Activated gamma-delta T cell treated with anti-CD3 and anti-CD28 coated beads, Interleukin-2, amount 50 U/mL, for 16 hours (primary cell): Measurements from ENCODE around the gene GRPR.
A peak's percentile ranks its signal among the peaks of the same experiment; 100 is the strongest.

Source experiments
- DNase-seq: peaks from one replicate; pipeline ENCODE4 v3.0.0-alpha.2; 2020; ENCODE audit warnings: low read depth

Gene GRPR

DNA sequence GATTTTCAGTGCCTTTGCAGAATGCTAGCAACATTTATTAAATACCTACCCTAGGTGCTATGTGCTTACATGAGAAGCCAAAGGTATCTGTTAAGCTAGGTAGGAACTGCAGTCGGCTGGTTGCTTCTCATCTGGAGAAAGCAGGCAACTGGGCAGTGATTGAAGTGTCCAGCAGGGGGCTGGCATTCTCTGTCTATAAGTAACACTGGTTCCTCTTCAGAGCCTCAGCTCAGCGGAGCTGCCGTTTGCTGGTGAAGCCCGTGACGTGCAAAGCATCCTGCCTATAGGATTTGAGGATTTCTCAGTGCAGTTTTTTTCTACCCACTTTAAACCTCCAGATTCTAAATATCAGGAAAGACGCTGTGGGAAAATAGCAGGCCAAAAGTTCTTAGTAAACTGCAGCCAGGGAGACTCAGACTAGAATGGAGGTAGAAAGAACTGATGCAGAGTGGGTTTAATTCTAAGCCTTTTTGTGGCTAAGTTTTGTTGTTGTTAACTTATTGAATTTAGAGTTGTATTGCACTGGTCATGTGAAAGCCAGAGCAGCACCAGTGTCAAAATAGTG is at the start of gene GRPR:
GRPR (plus strand) TSS at position 344 of the 565 bp plus-strand sequence. CDS start 389 bp downstream, outside the sequence.
- DNase-seq: peak; percentile 26

GRCh38 chrX:16075087-16075486 is 48.3 kb upstream of the GRPR start:
- no peak for DNase-seq

DNA sequence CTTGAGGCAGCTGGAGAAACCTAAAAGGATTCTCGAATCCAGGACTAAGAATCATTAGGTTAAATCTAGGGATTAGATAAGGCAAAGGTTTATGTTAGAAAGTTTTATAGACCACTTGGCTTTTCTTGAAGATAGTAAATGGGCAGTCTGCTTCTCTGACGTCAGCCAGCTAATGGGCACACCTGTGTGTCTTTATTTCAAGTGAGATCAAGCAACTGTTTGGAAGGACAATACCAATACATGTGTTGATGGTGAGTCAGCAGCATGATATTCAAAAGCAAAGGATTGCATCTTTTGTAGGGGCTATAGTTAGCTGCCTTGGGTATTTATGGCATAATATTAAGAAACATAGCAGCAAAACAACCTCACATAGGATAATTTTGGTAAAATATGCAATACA is 46.5 kb upstream of the GRPR start:
- DNase-seq: no peak

DNA sequence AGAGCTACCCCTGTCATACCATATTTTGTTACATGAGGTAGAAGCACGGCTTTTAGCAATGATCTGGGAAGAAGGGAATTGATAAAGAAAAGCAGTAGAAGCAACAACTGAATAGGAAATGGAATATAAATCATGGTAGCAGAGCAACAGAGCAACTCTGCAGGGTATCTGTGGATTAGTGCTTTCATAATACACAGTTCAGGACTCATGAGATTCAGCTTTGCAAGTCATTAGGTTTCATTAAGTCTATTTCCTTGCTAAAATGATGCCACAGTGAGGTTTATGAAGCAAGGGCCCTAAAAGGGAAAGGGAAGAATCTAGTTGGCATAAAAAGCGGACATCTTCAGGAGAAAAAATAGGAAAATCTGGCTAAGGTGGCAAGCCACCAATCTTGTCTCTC is 45.6 kb upstream of the GRPR start:
- DNase-seq: no peak

GRCh38 chrX:16081357-16081756 is 42.0 kb upstream of the GRPR start:
- no peak for DNase-seq

DNA sequence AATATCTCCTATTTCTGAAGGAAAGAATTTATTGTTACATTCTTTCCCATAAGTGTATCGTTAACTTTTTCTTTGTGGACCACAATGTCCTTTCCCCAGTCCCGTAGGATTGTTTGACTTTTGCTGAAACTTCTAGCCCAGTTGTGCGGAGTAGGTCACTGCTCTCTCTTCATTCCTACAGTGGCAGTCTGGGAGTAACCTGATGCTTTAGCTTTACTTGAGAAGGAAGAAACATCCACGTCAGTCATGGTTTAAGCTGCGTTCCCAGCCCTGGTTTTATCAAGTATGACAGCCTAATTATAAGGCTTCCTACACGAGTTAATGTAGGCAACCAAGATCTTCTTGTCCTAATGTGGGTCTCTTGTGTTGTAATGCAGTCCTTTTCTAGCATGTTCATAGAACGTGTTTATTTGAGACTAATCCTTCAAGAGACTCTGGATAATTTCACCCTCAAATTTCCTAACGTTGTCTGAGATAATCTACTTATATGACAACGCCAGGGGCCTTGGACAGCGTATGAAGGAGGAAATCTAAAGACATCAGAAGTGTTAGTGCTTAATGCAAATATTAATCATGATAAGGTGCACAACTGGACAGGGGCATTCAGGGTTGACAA is 40.8 kb upstream of the GRPR start:
- no peak for DNase-seq

GRCh38 chrX:16087076-16087475 is 36.3 kb upstream of the GRPR start:
- no peak for DNase-seq

DNA sequence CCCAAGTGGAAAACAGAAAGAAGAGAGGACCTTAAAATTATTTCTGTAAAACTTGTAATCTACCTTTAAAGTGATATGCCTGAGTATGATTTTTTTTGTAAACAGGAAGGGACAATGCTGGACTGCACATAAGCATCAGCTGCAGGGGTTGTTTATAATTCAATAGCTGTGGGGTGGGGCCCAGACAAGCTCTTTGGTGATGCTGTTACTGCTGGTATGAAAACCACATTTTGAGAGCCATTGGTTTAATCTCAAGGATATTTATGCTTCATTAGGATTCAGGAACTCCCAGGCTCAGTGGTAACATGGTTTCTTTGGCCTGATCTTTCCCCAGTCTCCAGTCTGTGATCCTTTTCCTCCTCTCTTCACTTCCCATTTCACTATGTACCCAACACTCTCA is 34.3 kb upstream of the GRPR start:
- no peak for DNase-seq

GRCh38 chrX:16096141-16096540 is 27.2 kb upstream of the GRPR start:
- DNase-seq: no peak

GRCh38 chrX:16100673-16101072 is 22.7 kb upstream of the GRPR start:
- no peak for DNase-seq

DNA sequence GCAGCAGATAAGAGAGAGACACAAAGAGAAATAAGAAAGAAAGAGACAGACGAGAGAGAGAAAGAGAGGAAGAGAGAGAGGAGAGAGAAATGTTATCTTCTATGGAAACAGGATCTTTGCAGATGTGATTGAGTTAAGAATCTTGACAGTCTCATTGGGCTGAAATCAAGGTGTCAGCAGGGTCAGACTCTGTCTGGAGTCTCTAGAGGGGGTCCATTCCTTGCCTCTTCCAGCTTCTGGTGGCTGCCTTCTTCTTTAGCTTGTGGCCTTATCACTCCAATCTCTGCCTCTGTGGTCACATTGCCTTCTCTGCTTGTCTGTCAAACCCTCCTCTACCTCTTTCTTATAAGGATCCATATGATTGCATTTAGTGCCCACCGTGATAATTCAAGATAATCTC is 21.8 kb upstream of the GRPR start:
- DNase-seq: no peak

DNA sequence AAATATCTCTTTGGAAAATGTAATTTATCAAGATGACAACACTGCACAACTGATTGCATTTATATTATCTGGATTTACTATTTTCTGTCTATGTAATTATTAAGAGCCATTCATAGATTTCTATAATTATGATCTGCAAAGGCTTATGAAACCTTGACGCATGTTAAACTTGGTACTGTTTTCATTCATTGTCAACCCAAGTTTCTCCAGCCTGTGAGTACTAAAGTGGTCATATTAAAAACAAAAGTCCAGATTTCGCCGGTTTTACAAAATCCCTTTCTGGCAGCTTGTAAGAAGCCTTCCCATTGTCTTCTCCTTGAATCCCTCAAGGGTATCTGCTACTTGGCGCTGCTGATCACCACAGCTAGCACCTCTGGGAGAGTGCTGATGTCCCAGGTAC is 19.7 kb upstream of the GRPR start:
- DNase-seq: no peak

GRCh38 chrX:16112428-16112827 is 10.9 kb upstream of the GRPR start:
- DNase-seq: no peak

DNA sequence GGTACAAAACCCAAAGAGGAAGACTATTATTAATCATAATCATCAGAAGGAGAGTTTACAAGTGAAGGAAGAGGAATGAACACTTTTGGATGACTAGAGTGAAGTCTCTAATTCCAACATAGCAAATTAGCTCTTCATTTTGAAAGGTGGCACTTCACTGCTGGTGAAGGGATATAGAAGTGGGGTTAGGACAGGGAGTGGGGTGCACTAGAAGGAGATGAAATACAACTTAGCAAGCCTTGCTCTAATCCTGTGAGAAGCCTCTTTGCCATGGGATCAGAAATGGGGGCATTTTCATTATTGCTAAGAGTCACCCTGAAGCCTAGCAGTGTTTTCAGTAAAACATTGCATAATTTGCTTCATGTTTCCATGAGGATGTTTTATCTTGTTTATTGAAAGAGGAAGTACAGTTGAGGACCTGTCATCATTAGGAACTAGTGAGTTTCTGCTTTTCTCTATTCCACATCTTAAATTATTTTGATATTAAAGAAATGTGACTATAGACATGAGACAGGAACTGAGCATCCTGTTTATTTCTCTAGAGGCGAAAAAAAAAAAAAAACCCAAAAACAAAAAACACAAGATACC is 9.3 kb upstream of the GRPR start:
- no peak for DNase-seq

GRCh38 chrX:16114611-16115010 is 8.8 kb upstream of the GRPR start:
- DNase-seq: no peak

DNA sequence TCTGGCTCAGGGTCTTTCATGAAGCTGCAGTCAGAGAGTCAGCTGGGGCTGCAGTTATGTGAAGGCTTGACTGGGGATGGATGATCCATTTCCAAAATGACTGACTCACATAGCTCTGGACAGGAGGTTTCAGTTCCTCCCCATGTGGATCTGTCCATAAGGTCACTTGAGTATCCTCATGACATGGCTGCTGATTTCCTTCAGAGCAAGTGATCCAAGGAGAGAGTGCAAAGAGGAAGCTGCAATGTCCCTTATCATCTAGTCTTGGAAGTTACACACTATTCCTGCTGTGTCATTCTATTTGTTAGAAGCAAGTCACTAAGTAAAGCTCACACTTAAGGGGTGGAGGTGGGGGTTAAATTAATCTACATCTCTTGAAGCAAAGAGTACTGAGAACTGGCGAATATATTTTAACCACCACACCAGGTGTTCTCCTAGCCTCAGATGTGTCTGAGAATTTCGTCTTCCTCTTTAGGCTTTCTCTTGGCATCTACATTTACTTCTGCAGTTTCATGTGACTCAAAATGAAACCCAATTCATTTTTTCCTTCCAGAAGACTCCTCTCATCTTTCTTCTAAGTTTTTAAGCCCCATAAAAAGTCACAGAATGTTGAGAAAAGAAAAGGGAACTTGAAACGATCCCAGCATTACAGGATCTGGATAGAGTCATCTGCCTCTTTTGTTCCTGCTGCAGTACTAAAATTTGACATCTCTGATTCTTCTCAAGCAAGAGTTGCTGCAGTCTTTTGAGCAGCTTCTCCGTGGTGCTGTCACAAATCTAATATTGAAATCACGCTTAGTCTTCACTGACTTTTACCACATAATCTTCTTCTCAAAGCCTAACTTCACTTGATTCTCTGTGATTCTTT is 3.8 kb upstream of the GRPR start:
- DNase-seq: no peak

DNA sequence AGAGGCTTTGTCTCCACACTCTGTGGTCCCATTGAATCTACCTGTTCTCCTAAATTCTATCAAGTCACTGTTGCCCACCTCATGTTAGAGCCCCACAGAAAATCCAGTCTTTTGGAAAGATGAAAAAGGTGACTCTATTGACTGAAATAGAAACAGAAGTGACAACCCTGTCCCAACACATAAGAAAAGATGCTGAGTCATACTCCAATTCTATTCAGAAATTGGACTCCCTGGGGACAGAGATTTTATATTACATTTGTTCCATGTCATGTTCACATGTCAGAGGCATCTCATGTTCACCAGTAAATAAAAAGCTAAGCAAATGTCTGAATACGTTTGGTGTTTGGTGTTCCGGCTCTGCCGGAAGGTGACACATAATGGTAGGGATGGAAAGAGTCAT is 2.9 kb upstream of the GRPR start:
- DNase-seq: no peak

DNA sequence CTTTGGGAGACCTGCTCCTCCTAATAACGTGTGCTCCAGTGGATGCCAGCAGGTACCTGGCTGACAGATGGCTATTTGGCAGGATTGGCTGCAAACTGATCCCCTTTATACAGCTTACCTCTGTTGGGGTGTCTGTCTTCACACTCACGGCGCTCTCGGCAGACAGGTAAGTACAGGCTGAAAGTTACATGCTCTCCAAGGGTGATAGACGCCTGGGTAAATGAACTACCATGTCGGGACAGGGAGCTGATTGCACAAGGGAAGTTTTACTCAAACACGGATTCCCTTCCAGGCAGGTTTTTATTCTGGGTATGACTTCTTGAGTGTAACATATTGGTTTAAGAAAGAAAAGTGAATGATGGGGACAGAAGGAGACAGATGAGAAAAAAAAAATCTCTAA is 836 bp downstream of the GRPR start:
- DNase-seq: no peak

DNA sequence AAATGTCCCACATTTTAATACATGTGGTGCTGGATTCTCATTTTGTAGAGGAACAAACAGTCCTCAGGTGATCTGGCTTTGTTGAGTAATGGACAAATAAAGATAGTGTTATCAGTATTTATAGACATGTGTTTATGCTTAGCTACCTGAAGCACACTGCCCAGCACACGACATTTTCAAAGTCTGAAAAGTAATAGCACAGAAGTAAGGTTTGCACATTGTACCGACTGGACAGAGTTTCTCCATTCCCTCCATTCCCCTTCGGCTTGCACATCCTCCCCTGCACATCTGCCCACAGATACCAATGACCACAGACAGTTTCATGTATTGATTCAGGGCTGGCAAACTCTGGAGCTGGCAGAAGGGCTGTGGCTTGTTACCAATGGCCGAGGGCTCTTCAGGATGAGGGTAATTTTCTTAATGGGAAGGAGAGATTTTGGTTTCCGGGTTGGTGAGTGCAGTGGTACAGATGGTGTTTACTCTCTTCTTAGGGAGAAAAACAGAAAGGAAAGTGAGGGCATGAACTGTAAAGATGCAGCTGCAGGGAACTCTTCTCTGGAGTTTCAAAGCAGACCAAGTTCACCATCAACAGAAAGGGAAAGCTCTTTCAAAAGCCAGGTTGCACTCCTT is 2.3 kb downstream of the GRPR start:
- DNase-seq: no peak

DNA sequence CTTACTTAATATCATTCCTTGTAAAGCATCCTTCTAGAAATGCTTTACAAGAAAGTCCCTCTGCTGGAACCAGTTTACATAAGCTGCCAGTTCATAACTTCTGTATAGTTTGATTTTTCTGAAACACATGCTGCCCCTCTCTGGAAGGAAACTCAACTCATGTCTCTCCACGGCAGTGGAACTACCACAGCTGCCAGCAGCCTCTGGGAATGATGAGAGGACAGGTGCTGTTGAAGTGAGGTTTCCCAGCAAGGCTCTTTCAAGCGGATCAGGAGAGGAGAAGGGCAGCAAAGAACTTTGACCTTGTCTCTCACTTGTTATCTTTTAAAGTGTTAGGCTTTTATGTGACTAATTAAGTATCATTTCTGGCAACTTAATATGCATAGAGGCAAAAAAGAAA is 7.3 kb downstream of the GRPR start:
- DNase-seq: no peak

DNA sequence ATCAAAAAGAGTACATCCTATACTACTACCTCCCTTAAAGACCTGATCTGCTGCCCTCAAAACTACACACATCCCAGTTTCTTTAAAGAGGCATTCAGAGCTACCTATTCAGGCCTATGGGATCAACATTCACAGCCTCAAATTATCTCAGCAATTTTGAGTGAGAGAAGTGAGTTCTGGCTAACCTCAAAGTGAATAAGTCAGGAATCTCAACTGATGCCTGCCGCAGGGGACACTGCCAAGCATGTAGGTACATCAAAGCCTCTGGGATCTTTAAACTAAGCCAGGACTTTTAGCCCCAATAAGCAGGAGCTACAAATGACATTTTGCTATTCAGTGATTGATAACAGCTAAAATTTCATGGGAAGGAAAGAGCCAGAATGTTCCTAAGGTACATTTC is 11.6 kb downstream of the GRPR start:
- no peak for DNase-seq

DNA sequence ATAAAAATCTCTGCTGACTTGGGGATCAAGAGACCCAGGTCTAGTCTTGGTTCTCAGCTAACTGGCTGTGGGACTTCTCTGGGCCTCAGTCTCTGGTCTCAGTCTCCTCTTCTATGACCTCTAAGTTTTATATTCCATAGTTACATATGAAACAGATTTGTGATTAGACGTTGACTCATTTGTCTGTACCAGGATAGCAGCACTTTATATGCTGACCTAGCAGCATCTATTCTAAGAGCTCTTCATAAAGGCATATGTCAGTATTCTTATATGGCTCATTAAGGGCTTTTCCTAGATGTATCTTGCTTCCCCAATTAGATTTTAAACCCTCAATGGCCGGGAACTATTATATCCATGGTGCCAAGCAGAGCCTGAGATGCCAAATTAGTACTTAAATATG is 12.7 kb downstream of the GRPR start:
- no peak for DNase-seq
